GM12878 (cell line): ENCODE measurements around the gene METTL27. TPM values are rescaled to one million over a fixed set of nuclear protein-coding genes. Genes with fewer than 3 reads are reported as not detected.

Source experiments
- ATAC-seq: fragments of 200-7000 bp; cut with Tn5 transposase; 3 replicates; pipeline ENCODE4 v1.9.1; 2020; ENCODE audit warnings: mild to moderate bottlenecking, moderate library complexity
- BruUV-seq: library from RNA; stranded (reverse); fragments of 400-500 nt; replicated peaks from 2 replicates; lab custom pipeline; 2021; lab: Mats Ljungman, UMichigan
- CTCF ChIA-PET: fragments of 300-600 bp; sonication (Branson Sonifier 250); formaldehyde crosslinking; extraction: SDS; loops from one replicate; lab custom pipeline; 2021; ENCODE audit warnings: inconsistent platforms; lab: Yijun Ruan, JAX
- POLR2A ChIA-PET: fragments of 350-600 bp; formaldehyde crosslinking; extraction: SDS; loops from one replicate; lab custom pipeline; 2021; ENCODE audit warnings: inconsistent platforms; lab: Charles Lee
- RAD21 ChIA-PET: fragments of 300-600 bp; sonication (Branson Sonifier 250); formaldehyde crosslinking; loops from one replicate; lab custom pipeline; 2023; ENCODE audit warnings: antibody characterized with exemption; ENCODE audit not compliant: unreplicated experiment; lab: Charles Lee
- SMC1A ChIA-PET: fragments of 300-600 bp; sonication (Branson Sonifier 250); formaldehyde crosslinking; loops from one replicate; lab custom pipeline; 2023; ENCODE audit not compliant: unreplicated experiment, uncharacterized antibody; lab: Charles Lee
- DNase-seq: peaks from one replicate; pipeline ENCODE4 v3.0.0-alpha.2; 2011; ENCODE audit warnings: low read depth, low spot score
- FAIRE-seq: peaks from 3 replicates; lab custom pipeline; 2011; peaks lifted over from hg19 to GRCh38; lab: Jason Lieb, UNC
- H2AFZ ChIP-seq: 2 replicates; pipeline ENCODE4 v1.6.0; 2011; ENCODE audit warnings: low read depth, low read length, control low read depth; ENCODE audit not compliant: control insufficient read depth
- H3K27ac ChIP-seq: 2 replicates; pipeline ENCODE4 v1.5.1; 2011; ENCODE audit warnings: control low read depth; ENCODE audit not compliant: control insufficient read depth, insufficient read depth
- H3K27me3 ChIP-seq, 2 experiments: replicated peaks in 1 of 2; 2 replicates each; pipeline versions ENCODE4 v1.6.0 to v1.6.1; 2011; ENCODE audit warnings: low read length in 1 of 2; ENCODE audit not compliant: control insufficient read depth in 2 of 2, insufficient read depth in 2 of 2
- H3K36me3 ChIP-seq, 2 experiments: 2 replicates each; pipeline ENCODE4 v1.5.1; 2011; ENCODE audit warnings: low read length in 1 of 2; ENCODE audit not compliant: control insufficient read depth in 2 of 2, insufficient read depth in 2 of 2
- H3K4me1 ChIP-seq: 2 replicates; pipeline ENCODE4 v1.6.1; 2011; ENCODE audit warnings: mild to moderate bottlenecking, low read length, moderate library complexity, mixed read lengths; ENCODE audit not compliant: control insufficient read depth, insufficient read depth
- H3K4me2 ChIP-seq: 2 replicates; pipeline ENCODE4 v1.6.0; 2011; ENCODE audit warnings: control low read depth; ENCODE audit not compliant: control insufficient read depth, insufficient read depth
- H3K4me3 ChIP-seq: fragments of 200-600 bp; sonication (generic); 2 replicates; pipeline ENCODE4 v1.5.1; 2016
- H3K79me2 ChIP-seq: 2 replicates; pipeline ENCODE4 v1.6.0; 2011; ENCODE audit warnings: low read length; ENCODE audit not compliant: control insufficient read depth, insufficient read depth
- H3K9ac ChIP-seq: 2 replicates; pipeline ENCODE4 v1.8.0; 2011; ENCODE audit warnings: low read length, control low read depth, mixed read lengths; ENCODE audit not compliant: control insufficient read depth, insufficient read depth
- H3K9me3 ChIP-seq: replicated peaks from 3 replicates; pipeline ENCODE4 v1.5.1; 2011; ENCODE audit warnings: mild to moderate bottlenecking, low read length; ENCODE audit not compliant: control insufficient read depth, insufficient read depth
- H4K20me1 ChIP-seq: 2 replicates; pipeline ENCODE4 v1.6.0; 2011; ENCODE audit not compliant: control insufficient read depth, insufficient read depth
- CREB1 ChIP-seq: IDR thresholded peaks from 2 replicates; pipeline ENCODE4 v1.6.1; 2012; ENCODE audit warnings: low read depth, mild to moderate bottlenecking, inconsistent platforms
- HDAC6 ChIP-seq: fragments of 200-600 bp; sonication (generic); IDR thresholded peaks from one replicate; pipeline ENCODE4 v1.8.0; 2017; ENCODE audit warnings: antibody characterized with exemption; ENCODE audit not compliant: unreplicated experiment
- MXI1 ChIP-seq: fragments of 150-350 bp; IDR thresholded peaks from 2 replicates; pipeline ENCODE4 v1.6.1; 2011; ENCODE audit warnings: low read depth, mild to moderate bottlenecking, inconsistent platforms, low read length, improper control_type of control experiment
- POLR2A ChIP-seq: IDR thresholded peaks from 2 replicates; pipeline ENCODE4 v1.6.1; 2011; ENCODE audit warnings: low read depth, mild to moderate bottlenecking, low read length
- SIX5 ChIP-seq: IDR thresholded peaks from 2 replicates; pipeline ENCODE4 v1.6.1; 2011; ENCODE audit warnings: mild to moderate bottlenecking, low read depth, low read length, moderate library complexity; ENCODE audit not compliant: severe bottlenecking
- WGBS: methylation state at CpG from one replicate; pipeline ENCODE4 v1.1.6; 2016; ENCODE audit warnings: low lambda C conversion rate; ENCODE audit not compliant: insufficient replicate concordance, insufficient coverage; ENCODE audit errors: missing lambda C conversion rate; 5-methylcytosine and 5-hydroxymethylcytosine counted together
- in situ Hi-C: fragments of 300-500 bp; cut with MboI; formaldehyde crosslinking; loops from 9 replicates; pipeline ENCODE4 v1.14.3; 2018; ENCODE audit warnings: mixed read lengths
- intact Hi-C: fragments of 100-400 bp; cut with micrococcal nuclease; formaldehyde crosslinking; loops from one replicate; pipeline ENCODE4 v1.14.2; 2022; ENCODE audit not compliant: unreplicated experiment
- polyA plus RNA-seq, 11 experiments: library from polyadenylated mRNA; depleted of rRNA in 4 of 11; unstranded in 6 of 11; stranded (reverse) in 5 of 11; fragments of >200 nt; fragmentation: Nextera tagmentation in 4 of 11; fragmentation: Illumina TruSeq in 1 of 11; extraction: Ambion mirVana in 4 of 11; extraction: Trizol in 1 of 11; gene quantifications; 1 replicate in 1 of 11; 2 replicates in 10 of 11; pipeline versions ENCODE4 v1.2.1 to v1.2.3, GENCODE V29; 2011 to 2016; ENCODE audit warnings: inconsistent platforms in 2 of 11, missing spikeins in 2 of 11, low read depth in 1 of 11
- total RNA-seq, 4 experiments: library from RNA; depleted of rRNA in 3 of 4; stranded (reverse); fragments of >200 nt in 3 of 4; fragmentation: Illumina TruSeq in 1 of 4; extraction: Trizol in 1 of 4; gene quantifications; 2 replicates each; pipeline versions ENCODE4 v1.2.1 to v1.2.3, GENCODE V29; 2013 to 2021
- TF ChIP-seq, protein P1 (sequence below): fragments of 450-650 bp; IDR thresholded peaks from 2 replicates; pipeline ENCODE4 v1.6.1; 2017; ENCODE audit warnings: borderline replicate concordance
- TF ChIP-seq, protein P2 (sequence below): IDR thresholded peaks from 2 replicates; pipeline ENCODE4 v1.6.1; 2011; ENCODE audit warnings: low read depth, mild to moderate bottlenecking, low read length, moderate library complexity, borderline replicate concordance; ENCODE audit errors: extremely low read depth

METTL27 gene
- total and polyA plus RNA-seq, 10 of the 15 experiments (the other 5 are each of a cell fraction or from before 2014, with no cell fraction given): 0.10 to 3.4 (median 0.68) TPM

DNA sequence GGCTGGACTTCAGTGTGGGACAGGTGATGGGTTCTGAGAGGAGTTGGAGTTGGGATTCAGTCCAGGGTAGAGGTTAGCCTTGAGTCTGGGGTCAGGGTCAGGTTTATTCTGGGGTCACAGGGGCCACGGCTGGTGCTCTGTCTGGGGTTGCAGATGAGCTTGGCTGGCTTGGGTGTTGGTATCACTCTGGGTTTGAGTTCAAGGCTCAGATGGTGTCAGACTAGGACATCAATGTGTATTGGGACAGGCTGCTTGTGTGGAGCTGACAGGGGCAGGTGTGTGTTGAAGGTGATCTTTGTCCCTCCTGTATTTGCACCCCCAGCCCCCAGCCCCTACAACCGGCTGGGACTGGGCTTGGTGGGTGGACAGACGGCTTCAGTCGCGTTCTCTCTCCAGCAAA lies 45.4 kb upstream of the METTL27 start:
- H3K79me2 ChIP-seq: no peaks in the 10 kb centered on the region
- TF ChIP-seq, protein P1, sequence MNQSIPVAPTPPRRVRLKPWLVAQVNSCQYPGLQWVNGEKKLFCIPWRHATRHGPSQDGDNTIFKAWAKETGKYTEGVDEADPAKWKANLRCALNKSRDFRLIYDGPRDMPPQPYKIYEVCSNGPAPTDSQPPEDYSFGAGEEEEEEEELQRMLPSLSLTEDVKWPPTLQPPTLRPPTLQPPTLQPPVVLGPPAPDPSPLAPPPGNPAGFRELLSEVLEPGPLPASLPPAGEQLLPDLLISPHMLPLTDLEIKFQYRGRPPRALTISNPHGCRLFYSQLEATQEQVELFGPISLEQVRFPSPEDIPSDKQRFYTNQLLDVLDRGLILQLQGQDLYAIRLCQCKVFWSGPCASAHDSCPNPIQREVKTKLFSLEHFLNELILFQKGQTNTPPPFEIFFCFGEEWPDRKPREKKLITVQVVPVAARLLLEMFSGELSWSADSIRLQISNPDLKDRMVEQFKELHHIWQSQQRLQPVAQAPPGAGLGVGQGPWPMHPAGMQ: no peak
- no peak for TF ChIP-seq SIX5
- no peak for TF ChIP-seq MXI1
- TF ChIP-seq HDAC6: no peak
- TF ChIP-seq, protein P2, sequence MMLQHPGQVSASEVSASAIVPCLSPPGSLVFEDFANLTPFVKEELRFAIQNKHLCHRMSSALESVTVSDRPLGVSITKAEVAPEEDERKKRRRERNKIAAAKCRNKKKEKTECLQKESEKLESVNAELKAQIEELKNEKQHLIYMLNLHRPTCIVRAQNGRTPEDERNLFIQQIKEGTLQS: no peak
- no peak for TF ChIP-seq CREB1
- no peak for TF ChIP-seq POLR2A
- TF ChIP-seq, all 136 proteins: peak for 0
- ChIA-PET RAD21 (no interaction called here), SMC1A (no interaction called here), CTCF (interaction anchor here (0.9 kb wide), 1 partner anchor 92 kb away, joined by 3 read pairs; no protein-coding TSS in a partner anchor), POLR2A (no interaction called here)
- DNase-seq: no peak
- BruUV-seq: no TSS peak
- ATAC-seq: no peak
- no peak overlapping the region for H3K27ac ChIP-seq
- no peak overlapping the region for H3K4me3 ChIP-seq
- in situ Hi-C loops: no loop called here
- intact Hi-C loops: no loop called here
- no peak overlapping the region for H3K9ac ChIP-seq
- no peak for FAIRE-seq
- 1% methylated on average over 5 of the region's 5 CpGs for WGBS
- H3K36me3 ChIP-seq: no peaks in the 10 kb centered on the region
- no peaks in the 10 kb centered on the region for H4K20me1 ChIP-seq
- H2AFZ ChIP-seq: no peak overlapping the region
- no peaks in the 10 kb centered on the region; a peak in 1 of 4 replicates for H3K27me3 ChIP-seq
- no peaks in the 10 kb centered on the region for H3K4me1 ChIP-seq
- no peak overlapping the region for H3K4me2 ChIP-seq
- no peaks in the 10 kb centered on the region for H3K9me3 ChIP-seq
